ENCODE measurements around the gene SPACA5.
"Not testable (repeated sequence)": the region's sequence is repeated elsewhere in the genome, so short reads cannot be mapped to it uniquely, and the experiment has no call there.

The SPACA5 gene

GRCh38 chrX:48006688-48007087 is at the start of gene SPACA5:
TSS of gene SPACA5 (plus strand) at chrX:48006988. CDS start at chrX:48007803, 815 bp downstream.
- DNase-seq: not testable (repeated sequence)

GRCh38 chrX:47958206-47958605 is 48.6 kb upstream of the SPACA5 start:
- not testable (repeated sequence) for DNase-seq

- DNase-seq: no peak
Observed at GRCh38 chrX:47958761-47959342, 47.9 kb upstream of the SPACA5 start.

GRCh38 chrX:47960406-47960805 is 46.4 kb upstream of the SPACA5 start:
- no peak for DNase-seq

- not testable (repeated sequence) for DNase-seq
Observed at GRCh38 chrX:47961830-47962229, 45.0 kb upstream of the SPACA5 start.

GRCh38 chrX:47965526-47965925 is 41.3 kb upstream of the SPACA5 start:
- DNase-seq: not testable (repeated sequence)

- DNase-seq: no peak
Observed at GRCh38 chrX:47973235-47973634, 33.6 kb upstream of the SPACA5 start.

- DNase-seq: no peak
Observed at GRCh38 chrX:47976254-47977151, 30.3 kb upstream of the SPACA5 start.

GRCh38 chrX:47991263-47992094 is 15.3 kb upstream of the SPACA5 start:
- no peak for DNase-seq

GRCh38 chrX:47992095-47992380 is 14.8 kb upstream of the SPACA5 start:
- DNase-seq: no peak

- DNase-seq: no peak
Observed at GRCh38 chrX:47992669-47993068, 14.1 kb upstream of the SPACA5 start.

GRCh38 chrX:48001260-48001659 is 5.5 kb upstream of the SPACA5 start:
- no peak for DNase-seq

- DNase-seq: no peak
Observed at GRCh38 chrX:48002319-48002718, 4.5 kb upstream of the SPACA5 start.

GRCh38 chrX:48002929-48003328 is 3.9 kb upstream of the SPACA5 start:
- no peak for DNase-seq

- DNase-seq: no peak
Observed at GRCh38 chrX:48003367-48003757, 3.4 kb upstream of the SPACA5 start.

- DNase-seq: peak; percentile 56
Observed at GRCh38 chrX:48003758-48004457, 2.9 kb upstream of the SPACA5 start, which contains the start of gene ZNF182. TSS of gene ZNF182 (minus strand) at chrX:48003989. CDS start at chrX:48002609, 1,380 bp downstream.

- not testable (repeated sequence) for DNase-seq
Observed at GRCh38 chrX:48009445-48009960, 2.7 kb downstream of the SPACA5 start.

- not testable (repeated sequence) for DNase-seq
Observed at GRCh38 chrX:48016583-48017310, 10.0 kb downstream of the SPACA5 start.

GRCh38 chrX:48019892-48020291 is 13.1 kb downstream of the SPACA5 start:
- DNase-seq: not testable (repeated sequence)

- not testable (repeated sequence) for DNase-seq
Observed at GRCh38 chrX:48020472-48020871, 13.7 kb downstream of the SPACA5 start.

- DNase-seq: peak; percentile 82
Observed at GRCh38 chrX:48021026-48021900, 14.5 kb downstream of the SPACA5 start.
